HG02943 (cell line): ENCODE results near the gene PTPRE.

Experiments
- ATAC-seq: cut with Tn5 transposase; IDR thresholded peaks from one replicate; pipeline ENCODE4 v1.9.1; 2021; ENCODE audit warnings: mild to moderate bottlenecking, low read depth, moderate library complexity; ENCODE audit not compliant: unreplicated experiment

Gene PTPRE

DNA sequence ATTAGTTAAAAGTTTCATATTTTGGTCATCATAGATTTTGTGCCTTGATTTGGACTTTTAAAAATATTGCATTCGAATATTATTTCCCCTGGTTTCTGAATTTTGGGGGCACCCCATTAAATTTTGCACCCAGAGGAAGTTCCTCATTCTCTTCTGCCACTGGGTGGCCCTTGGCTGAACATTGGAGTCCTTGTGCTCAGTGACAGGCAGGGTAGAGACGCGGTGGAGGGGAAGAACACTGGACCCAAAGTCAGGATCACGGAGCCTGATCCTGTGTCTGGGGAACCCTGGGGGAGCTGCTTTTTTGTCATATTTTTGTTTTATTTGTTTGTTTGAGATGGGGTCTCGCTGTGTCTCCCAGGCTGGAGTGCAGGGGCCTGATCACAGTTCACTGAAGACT lies 144.6 kb downstream of the PTPRE start:
- ATAC-seq: no peak

DNA sequence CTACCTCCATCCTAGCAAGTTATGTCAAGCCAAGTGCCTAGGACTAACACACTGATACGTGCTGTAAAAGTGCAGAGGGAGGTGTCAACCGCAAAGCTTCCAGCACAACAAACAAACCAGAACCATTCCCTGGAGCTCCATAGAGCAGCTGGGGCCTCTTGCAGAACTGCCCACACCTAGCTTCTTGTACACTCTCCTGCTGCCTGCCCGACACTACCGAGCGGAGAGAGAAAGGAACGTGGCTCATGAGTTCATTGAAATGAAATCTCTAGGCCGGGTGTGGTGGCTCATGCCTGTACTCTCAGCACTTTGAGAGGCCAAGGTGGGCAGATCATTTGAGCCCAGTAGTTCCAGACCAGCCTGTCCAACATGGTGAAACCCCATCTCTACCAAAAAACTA lies 145.8 kb downstream of the PTPRE start:
- no peak for ATAC-seq

GRCh38 chr10:128053356-128053755 lies 146.5 kb downstream of the PTPRE start:
- ATAC-seq: no peak

DNA sequence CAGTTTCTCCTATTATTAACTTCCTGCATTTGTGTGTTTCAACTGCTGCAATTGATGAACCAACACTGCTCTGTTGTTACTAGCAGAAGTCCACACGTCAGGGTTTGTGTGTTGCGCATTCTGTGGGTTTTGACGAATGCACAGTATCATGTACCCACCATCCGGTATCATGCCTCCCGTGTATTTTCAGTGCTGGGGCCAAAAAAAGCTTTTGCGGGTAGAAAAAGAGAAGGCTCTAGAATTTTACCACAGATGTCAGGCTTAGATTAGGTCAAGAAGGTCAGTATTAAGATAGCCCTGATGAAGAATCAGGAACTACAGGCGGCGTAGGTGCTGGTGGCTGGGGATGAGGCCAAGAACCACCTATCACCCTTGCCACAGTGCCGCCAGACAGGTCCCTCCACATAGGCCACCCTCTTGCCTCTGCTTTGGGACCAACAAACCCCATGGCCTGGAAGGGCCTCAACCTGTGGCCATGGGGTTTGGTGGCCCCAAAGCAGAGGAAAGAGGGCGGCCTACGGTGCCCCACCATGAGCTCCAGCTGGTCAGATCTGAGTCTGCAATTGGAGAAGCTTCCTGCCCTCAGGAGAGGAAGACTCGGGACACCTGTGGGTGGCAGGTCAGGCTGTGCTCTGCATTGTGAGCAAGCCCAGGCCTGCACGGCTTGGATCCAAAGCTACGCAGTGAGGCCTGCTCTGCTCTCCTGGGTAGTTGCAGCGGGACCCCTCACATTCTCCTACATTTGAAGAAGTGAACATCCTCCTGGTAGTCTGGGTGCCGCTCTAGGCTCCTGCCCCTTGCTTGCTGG lies 147.5 kb downstream of the PTPRE start:
- ATAC-seq: no peak

- no peak for ATAC-seq
Observed at GRCh38 chr10:128055061-128055868, 148.4 kb downstream of the PTPRE start.

- no peak for ATAC-seq
Observed at GRCh38 chr10:128056303-128057050, 149.6 kb downstream of the PTPRE start.

DNA sequence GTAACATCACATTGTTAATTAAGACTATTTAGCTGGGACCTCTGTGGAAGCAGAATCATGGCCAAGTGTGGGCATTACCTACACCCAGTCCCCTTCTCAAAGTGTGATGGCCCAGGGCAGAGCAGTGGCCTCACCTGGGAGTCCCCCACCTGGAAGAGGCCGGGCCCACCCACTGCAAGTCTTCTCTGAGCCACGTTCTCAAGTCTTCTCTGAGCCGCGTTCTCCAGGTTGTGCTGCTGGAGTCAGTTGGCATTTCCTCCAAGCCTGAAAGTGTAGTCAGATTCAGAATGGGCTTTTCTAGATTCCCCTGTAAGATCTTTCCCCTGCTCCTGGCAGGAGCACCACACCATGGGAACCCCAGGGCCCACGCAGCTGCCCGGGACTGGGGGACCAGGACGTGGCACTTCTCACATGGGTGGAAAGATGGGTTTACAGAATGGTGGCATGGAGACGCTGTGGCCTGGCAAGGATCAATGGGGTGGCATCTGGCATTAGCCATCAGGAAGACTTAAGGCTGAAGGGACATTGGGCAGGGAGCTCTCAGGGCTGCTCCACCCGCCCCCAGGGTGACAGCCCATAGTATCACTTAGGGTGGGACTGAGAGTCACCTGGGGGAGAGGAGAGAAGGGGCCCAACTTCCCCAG lies 151.3 kb downstream of the PTPRE start:
- ATAC-seq: no peak

DNA sequence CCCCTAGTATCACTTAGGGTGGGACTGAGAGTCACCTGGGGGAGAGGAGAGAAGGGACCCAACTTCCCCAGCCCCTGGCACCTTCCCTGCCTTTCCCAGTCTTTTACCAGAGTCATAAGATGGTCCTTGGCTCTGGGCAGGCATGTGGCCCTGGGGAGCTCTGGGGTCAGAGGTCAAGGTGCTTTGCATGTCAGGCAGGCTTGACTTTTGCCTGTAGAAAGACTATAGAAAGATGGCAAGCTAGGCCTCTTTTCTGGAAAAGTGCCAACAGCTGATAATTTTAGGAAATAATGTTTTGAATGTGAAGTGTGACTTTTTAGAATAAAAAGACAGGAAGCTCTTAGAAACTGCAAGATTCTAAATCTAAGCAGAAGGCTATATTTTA lies 151.8 kb downstream of the PTPRE start:
- no peak for ATAC-seq

DNA sequence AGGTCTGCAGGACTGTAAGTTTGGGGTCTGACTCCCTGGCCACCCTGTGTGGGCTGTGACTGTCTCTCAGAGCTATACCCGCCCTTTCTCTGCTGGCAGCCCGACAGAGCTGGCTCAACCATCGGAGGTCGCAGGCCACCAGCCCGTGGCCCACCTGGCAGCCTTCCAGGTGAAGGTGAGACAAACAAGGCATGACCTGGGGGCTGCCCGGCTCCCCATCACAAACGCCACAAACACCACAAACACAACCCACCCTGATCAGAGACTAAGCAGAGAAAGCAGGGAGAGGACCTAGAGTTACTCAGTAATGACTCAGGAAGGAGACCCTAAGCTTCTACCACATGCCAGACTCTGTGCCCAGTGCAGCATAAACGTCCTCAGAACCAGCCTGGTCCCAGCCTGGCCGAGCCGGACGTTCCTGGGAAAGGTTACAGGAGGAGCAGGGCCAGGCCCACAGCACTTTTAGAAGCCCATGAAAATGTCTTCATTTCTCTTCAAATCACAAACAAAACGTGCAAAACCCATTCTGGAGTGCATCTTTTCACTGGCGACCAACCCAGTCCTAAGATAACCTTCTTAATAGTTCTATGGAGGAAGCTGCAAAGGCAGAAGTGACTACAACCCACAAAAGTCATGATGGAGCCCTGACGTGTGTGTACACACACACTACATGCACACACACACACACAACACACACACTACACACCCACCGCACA lies 152.5 kb downstream of the PTPRE start:
- no peak for ATAC-seq

DNA sequence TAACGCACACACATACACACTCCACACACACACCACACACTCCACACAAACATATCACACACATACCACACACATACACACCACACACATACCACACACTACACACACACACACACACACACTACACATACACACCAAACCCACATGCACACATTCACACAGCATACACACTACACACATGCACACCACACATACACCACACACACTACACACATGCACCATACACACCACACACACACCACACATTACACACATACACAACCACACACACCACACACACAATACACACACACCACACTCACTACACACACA lies 153.0 kb downstream of the PTPRE start:
- no peak for ATAC-seq

DNA sequence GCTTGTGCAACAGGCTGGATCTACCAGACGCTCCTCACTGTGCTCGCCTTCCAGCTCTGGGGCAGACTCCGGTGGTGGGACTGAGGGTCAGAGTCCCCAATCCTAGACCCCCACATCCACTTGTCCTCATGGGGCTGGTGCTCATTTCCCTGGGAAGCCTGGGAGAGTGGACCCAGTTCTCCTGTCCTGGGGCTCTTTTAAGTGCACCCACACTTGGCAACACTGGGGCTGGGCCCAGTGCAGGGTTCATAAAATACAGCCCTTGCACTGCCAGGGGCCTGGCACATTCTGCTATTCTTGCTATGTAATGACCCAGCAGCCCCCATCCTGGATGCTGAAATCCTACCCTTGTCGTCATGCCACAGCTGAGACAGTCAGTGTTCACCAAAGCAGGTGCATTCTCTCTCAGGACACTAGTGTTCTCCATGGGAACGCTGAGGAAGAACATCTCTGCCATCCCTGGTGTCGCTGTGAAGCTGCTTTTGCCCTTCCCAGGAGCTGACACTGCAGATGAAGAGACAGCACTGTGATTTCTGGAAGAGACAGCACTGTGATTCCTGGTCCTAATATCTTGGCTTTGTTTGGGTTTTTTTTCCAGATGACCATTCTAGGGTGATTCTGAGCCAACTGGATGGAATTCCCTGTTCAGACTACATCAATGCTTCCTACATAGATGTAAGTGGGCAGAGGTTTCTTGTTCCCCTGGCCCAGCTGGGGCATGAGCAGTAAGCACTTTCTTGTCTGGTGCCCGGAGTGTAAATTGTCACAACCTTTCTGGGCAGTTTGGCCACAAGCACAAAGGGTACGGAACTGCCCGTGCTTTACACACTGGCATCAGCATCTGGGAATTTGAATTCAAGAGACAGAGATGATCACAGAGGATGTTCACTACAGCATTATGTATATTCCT lies 153.7 kb downstream of the PTPRE start:
- no peak for ATAC-seq

DNA sequence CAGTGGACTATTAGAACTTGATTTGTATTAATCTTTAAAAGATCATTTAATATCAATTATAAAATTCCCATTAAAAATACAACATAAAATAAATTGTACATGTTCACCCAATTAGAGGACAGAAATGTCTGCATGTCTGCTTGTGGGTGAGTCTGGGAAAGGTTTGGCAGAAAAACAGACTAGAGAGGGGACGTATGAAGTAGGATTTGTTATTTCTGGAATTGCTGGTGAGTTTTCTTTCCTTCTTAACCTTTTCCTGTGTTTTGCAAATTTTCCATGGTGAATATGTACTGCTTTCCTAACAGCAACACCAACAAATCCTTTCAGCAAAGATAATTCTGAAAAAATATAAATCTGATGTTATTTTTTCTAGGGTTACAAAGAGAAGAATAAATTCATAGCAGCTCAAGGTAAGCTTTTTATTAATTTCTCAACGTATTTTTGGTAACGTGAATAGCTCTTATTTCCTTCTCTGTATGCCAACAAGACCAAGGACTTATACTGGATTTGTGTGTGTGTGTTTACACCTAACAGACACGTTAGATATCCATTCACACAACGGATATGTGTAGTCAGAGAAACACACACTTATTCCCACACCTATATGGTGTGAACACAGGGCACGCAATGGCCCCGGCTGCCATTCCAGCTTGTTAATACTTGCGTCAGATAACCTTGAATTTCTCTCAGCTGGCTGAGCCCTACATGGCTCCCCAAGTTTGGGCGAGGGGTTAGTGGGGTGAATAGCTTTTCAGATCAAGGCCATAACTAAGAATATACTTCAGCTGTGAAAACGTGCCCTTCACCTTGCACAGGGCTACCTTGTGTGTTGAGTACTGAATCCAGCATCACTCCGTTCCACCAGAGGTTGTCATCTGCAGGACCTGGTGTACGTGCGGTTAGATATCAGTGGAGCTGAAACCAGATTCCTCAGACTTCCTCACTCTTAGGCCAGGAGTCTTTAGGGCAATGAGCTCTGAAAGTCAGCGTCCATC lies 154.7 kb downstream of the PTPRE start:
- no peak for ATAC-seq

DNA sequence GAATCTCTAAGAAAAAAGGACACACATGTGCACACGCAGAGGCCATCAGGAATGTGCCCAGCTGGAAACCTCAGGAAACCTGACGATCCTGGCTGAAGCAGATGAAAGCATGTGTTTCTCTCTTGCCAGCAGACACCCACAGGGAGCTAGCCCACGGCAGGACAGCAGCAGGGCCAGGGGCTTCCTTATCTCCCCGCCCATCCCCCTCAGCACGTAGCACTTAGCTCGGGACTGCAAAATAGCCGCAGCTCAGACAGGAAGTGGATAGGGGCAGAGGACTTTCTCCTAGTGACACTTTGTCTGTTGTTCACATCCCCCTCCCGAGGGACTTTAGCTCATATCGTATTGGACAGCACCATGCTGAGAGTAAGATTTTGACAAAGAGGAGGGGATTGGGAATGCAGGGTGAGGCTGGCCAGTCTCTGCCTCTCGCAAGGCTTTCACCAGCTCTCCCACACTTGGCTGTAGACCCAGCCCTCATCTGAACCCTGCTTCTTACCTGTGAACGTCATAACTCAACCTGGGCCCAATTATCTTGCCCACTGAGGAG lies 155.5 kb downstream of the PTPRE start:
- ATAC-seq: peak; percentile 17

DNA sequence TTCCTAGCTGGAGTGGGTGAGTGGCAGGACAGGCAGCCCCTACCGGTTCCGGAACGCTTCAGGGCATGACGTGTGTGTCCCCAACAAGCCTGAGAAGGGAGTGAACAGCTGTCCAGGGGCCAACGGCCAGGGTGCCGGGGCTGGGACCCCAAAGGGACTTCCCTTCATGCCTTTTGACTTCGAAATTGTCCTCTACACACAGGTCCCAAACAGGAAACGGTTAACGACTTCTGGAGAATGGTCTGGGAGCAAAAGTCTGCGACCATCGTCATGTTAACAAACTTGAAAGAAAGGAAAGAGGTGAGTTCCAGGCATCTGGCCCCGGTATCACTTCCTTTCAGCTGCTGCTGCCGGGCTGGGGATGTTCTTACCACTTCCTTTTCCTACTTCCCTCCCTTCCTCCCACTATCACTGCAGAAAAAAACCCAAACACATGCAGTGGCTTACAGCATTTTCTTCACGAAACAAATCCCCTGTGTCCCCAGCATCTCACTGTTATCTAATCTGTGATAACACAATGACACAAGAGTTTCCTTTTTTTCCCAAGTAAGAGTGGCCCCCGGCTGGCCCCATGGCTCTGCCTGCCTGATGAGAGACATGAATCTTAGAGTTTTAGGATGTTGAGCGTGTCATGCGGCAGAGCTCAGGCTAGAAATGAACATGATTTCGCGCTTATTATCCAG lies 156.1 kb downstream of the PTPRE start:
- peak; percentile 44 for ATAC-seq

- ATAC-seq: no peak
Observed at GRCh38 chr10:128063736-128064107, 156.8 kb downstream of the PTPRE start.

DNA sequence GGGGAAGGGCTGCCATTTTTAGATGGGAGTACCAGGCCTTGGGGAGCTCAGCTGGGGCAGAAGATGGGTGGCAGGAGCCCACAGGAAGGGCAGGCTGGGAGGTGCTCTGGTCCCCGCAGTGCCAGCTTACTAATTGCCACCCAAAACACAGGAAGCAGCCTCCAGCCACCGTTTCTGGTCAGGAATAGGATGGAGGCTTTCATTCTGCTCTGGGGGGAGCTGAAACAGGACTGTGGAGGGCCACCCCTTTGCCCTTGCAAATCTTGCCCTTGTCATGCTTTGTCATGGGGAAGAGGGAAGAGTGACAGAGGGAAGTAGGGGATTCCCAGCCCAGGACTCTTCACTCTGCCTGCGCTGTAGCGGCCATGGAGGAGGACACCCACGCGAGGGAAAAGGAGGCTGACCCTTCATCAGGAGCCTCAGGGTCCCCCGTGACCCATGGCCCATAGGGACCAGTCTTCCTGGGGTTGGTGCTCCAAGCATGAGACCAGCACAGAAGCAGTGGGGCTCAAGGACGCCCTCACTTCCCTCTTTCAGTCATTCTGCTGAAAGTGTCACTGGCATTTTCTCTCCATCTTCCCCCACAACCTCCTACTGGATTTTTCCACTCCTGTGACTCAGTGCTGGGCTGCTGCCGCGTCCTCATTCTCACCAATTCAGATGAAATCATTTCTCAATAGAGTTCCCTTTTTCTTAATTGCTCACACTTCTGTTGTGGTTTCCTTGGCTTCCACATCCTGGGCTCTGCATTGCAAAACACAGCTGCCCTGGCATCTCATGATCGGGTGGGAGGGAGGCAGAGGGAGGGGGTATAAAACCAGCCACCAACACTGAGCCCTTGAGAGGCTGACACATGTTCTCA lies 157.4 kb downstream of the PTPRE start:
- peak; percentile 46 for ATAC-seq
